Panc1 (cell line): ENCODE data around the gene ANKRD13A. TPM values are rescaled to one million over a fixed set of nuclear protein-coding genes. Genes with fewer than 3 reads are reported as not detected.
"Not testable (repeated sequence)": the region's sequence is repeated elsewhere in the genome, so short reads cannot be mapped to it uniquely, and the experiment has no call there.

Experiments used
- ATAC-seq: fragments of 200-7000 bp; cut with Tn5 transposase; 2 replicates; pipeline ENCODE4 v1.9.1; 2020; ENCODE audit warnings: mild to moderate bottlenecking, moderate library complexity
- BruUV-seq: library from RNA; stranded (reverse); fragments of 400-500 nt; replicated peaks from 2 replicates; lab custom pipeline; 2021; lab: Mats Ljungman, UMichigan
- CTCF ChIA-PET: fragments of 300-600 bp; sonication (Branson Sonifier 250); formaldehyde crosslinking; loops from one replicate; lab custom pipeline; 2022; ENCODE audit warnings: antibody characterized with exemption; lab: Charles Lee
- POLR2A ChIA-PET: fragments of 300-600 bp; sonication (Branson Sonifier 250); formaldehyde crosslinking; loops from one replicate; lab custom pipeline; 2022; ENCODE audit warnings: antibody characterized with exemption; lab: Charles Lee
- DNase-seq: peaks from one replicate; pipeline ENCODE4 v3.0.0-alpha.2; 2010; ENCODE audit warnings: low read depth, low spot score
- H3K27ac ChIP-seq: 2 replicates; pipeline ENCODE4 v1.5.1; 2011; ENCODE audit warnings: mild to moderate bottlenecking, low read length, inconsistent platforms
- H3K27me3 ChIP-seq: fragments of 200-500 bp; sonication (Bioruptor generic); 2 replicates; pipeline ENCODE4 v1.6.0; 2014; ENCODE audit warnings: low read length, inconsistent platforms; ENCODE audit not compliant: control insufficient read depth, insufficient read depth
- H3K36me3 ChIP-seq: fragments of 200-500 bp; sonication (Bioruptor generic); 2 replicates; pipeline ENCODE4 v1.5.1; 2014; ENCODE audit warnings: inconsistent platforms, mild to moderate bottlenecking, low read length, moderate library complexity; ENCODE audit not compliant: control insufficient read depth, insufficient read depth
- H3K4me1 ChIP-seq: 2 replicates; pipeline ENCODE4 v1.5.1; 2011; ENCODE audit warnings: inconsistent platforms, mild to moderate bottlenecking, low read length, moderate library complexity; ENCODE audit not compliant: control insufficient read depth, insufficient read depth
- H3K4me3 ChIP-seq, 2 experiments: 2 replicates each; pipeline ENCODE4 v1.5.1; 2011 to 2012; ENCODE audit warnings: low read depth in 2 of 2, low read length in 2 of 2, mild to moderate bottlenecking in 2 of 2, inconsistent platforms in 1 of 2, moderate library complexity in 1 of 2
- H3K9me3 ChIP-seq: fragments of 200-500 bp; sonication (Bioruptor generic); 2 replicates; pipeline ENCODE4 v1.5.1; 2014; ENCODE audit warnings: low read depth, mild to moderate bottlenecking, inconsistent platforms, low read length, moderate library complexity; ENCODE audit not compliant: control insufficient read depth, insufficient read depth
- POLR2AphosphoS5 ChIP-seq: IDR thresholded peaks from 2 replicates; pipeline ENCODE4 v1.6.1; 2012; ENCODE audit warnings: mild to moderate bottlenecking, low read depth, low read length, moderate library complexity
- SIN3A ChIP-seq: IDR thresholded peaks from 2 replicates; pipeline ENCODE4 v1.6.1; 2012; ENCODE audit warnings: low read depth, mild to moderate bottlenecking, low read length, moderate library complexity, borderline replicate concordance; ENCODE audit not compliant: insufficient read depth
- TCF7L2 ChIP-seq: IDR thresholded peaks from 2 replicates; pipeline ENCODE4 v1.6.1; 2011; ENCODE audit warnings: mild to moderate bottlenecking, low read depth, low read length, inconsistent platforms
- in situ Hi-C: cut with HindIII; loops from 2 replicates; pipeline ENCODE4 v1.10.0; 2016; ENCODE audit warnings: low sequenced_read_pairs, low pct_unique_long_range_greater_than_20kb
- intact Hi-C: fragments of 100-400 bp; cut with micrococcal nuclease; formaldehyde crosslinking; loops from one replicate; pipeline ENCODE4 v1.10.0; 2022; ENCODE audit not compliant: unreplicated experiment
- total RNA-seq: library from RNA; stranded (reverse); gene quantifications from one replicate; pipeline ENCODE4 v1.2.1, GENCODE V29; 2021; ENCODE audit not compliant: unreplicated experiment
- TF ChIP-seq, protein P1 (sequence below), 2 experiments: IDR thresholded peaks; 2 replicates each; pipeline ENCODE4 v1.6.1; 2011 to 2012; ENCODE audit warnings: low read depth in 2 of 2, control low read depth in 1 of 2, low read length in 1 of 2, mild to moderate bottlenecking in 1 of 2, moderate library complexity in 1 of 2; ENCODE audit not compliant: insufficient read depth in 1 of 2
- TF ChIP-seq, protein P2 (sequence below): fragments of 450-650 bp; IDR thresholded peaks from 2 replicates; pipeline ENCODE4 v1.5.1; 2017; ENCODE audit warnings: mild to moderate bottlenecking

Gene ANKRD13A
- total RNA-seq, 1 experiment from 2014 or later = 34.4 TPM

DNA sequence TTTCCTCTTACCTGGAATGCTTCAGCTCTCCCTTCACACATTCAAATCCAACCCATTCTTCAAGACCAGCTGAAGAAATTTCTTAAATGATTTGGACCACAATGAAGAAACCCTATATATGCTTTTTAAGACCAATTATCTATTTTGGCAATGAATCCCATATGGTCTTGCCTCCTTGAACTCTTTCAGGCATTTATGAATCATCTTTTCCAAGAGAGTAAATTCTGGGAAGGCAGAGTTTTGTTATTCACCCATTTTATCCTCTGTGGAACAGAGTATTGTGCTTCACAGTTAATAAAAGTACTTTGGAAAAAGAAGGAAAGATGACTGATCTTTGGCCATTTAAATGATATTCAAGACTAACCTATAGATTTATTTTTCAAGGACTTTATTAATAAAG, 17.0 kb upstream of the ANKRD13A start:
- no peak for ATAC-seq
- no peak for DNase-seq
- intact Hi-C loops = no loop called here
- ChIA-PET POLR2A (no interaction called here), CTCF (no interaction called here)
- in situ Hi-C loops = no loop called here
- Histone ChIP-seq H3K9me3 (no peaks in the 10 kb centered on the region), H3K4me3 (no peak overlapping the region), H3K27ac (no peak overlapping the region), H3K27me3 (no peaks in the 10 kb centered on the region), H3K36me3 (peaks cover 11% of the 10 kb centered on the region; the same call in 1 of the 2 replicates), H3K4me1 (no peaks in the 10 kb centered on the region)
- no peak for TF ChIP-seq SIN3A
- no peak for TF ChIP-seq TCF7L2
- TF ChIP-seq, protein P1, sequence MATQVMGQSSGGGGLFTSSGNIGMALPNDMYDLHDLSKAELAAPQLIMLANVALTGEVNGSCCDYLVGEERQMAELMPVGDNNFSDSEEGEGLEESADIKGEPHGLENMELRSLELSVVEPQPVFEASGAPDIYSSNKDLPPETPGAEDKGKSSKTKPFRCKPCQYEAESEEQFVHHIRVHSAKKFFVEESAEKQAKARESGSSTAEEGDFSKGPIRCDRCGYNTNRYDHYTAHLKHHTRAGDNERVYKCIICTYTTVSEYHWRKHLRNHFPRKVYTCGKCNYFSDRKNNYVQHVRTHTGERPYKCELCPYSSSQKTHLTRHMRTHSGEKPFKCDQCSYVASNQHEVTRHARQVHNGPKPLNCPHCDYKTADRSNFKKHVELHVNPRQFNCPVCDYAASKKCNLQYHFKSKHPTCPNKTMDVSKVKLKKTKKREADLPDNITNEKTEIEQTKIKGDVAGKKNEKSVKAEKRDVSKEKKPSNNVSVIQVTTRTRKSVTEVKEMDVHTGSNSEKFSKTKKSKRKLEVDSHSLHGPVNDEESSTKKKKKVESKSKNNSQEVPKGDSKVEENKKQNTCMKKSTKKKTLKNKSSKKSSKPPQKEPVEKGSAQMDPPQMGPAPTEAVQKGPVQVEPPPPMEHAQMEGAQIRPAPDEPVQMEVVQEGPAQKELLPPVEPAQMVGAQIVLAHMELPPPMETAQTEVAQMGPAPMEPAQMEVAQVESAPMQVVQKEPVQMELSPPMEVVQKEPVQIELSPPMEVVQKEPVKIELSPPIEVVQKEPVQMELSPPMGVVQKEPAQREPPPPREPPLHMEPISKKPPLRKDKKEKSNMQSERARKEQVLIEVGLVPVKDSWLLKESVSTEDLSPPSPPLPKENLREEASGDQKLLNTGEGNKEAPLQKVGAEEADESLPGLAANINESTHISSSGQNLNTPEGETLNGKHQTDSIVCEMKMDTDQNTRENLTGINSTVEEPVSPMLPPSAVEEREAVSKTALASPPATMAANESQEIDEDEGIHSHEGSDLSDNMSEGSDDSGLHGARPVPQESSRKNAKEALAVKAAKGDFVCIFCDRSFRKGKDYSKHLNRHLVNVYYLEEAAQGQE (IDR thresholded peaks at IDR 0.05; ENCODE audit: insufficient read depth in 1 of 2, low read depth in 2 of 2, low read length in 1 of 2) = no peak
- no peak for TF ChIP-seq POLR2AphosphoS5
- TF ChIP-seq, protein P2, sequence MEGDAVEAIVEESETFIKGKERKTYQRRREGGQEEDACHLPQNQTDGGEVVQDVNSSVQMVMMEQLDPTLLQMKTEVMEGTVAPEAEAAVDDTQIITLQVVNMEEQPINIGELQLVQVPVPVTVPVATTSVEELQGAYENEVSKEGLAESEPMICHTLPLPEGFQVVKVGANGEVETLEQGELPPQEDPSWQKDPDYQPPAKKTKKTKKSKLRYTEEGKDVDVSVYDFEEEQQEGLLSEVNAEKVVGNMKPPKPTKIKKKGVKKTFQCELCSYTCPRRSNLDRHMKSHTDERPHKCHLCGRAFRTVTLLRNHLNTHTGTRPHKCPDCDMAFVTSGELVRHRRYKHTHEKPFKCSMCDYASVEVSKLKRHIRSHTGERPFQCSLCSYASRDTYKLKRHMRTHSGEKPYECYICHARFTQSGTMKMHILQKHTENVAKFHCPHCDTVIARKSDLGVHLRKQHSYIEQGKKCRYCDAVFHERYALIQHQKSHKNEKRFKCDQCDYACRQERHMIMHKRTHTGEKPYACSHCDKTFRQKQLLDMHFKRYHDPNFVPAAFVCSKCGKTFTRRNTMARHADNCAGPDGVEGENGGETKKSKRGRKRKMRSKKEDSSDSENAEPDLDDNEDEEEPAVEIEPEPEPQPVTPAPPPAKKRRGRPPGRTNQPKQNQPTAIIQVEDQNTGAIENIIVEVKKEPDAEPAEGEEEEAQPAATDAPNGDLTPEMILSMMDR = no peak
- BruUV-seq = no TSS peak

DNA sequence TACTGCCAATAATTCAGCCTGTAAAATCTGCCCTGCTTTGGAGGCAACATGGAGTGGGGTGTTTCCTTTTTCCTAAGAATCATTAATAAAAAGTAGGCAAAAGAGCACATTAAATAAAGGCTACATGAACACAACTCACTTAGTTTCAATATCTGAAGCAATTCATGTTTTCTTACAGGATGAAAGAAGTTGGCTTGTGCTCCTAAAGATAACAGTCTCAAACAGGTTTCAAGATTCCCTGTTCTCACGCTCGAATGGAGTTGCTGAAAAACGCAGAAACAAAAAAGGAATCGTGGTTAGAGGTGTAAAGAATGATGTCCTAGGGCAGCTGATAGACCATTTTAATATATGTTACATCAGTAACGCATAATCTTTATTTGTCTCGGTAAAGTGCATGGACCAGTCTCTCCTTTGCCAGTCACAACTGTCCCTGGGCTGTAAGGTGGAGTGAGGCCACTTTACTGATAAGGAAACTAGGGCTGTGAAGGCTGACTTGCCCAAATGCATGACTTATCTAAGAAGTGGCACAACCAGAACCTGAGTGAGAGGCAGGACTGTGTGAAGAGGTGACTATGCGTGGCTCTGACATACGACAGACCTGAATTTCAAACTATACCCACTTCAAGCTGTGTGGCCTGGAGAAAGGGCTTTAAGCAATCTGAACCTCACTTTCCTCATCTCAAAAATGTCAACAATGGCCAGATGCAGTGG, 15.6 kb upstream of the ANKRD13A start:
- ATAC-seq = no peak
- POLR2A ChIA-PET = no interaction called here
- no peak for DNase-seq
- H3K36me3 ChIP-seq = peaks cover 11% of the 10 kb centered on the region; the same call in 1 of the 2 replicates
- no peak overlapping the region for H3K27ac ChIP-seq
- H3K27me3 ChIP-seq = no peaks in the 10 kb centered on the region
- H3K4me1 ChIP-seq = no peaks in the 10 kb centered on the region
- no TSS peak for BruUV-seq
- CTCF ChIA-PET = no interaction called here
- intact Hi-C loops (no loop called here), in situ Hi-C loops (no loop called here)
- H3K4me3 ChIP-seq = no peak overlapping the region
- TF ChIP-seq, protein P1 (IDR thresholded peaks at IDR 0.05; ENCODE audit: insufficient read depth in 1 of 2, low read depth in 2 of 2, low read length in 1 of 2) = no peak
- TF ChIP-seq TCF7L2 (no peak), POLR2AphosphoS5 (no peak), SIN3A (no peak)
- TF ChIP-seq, protein P2 = no peak
- no peaks in the 10 kb centered on the region for H3K9me3 ChIP-seq

DNA sequence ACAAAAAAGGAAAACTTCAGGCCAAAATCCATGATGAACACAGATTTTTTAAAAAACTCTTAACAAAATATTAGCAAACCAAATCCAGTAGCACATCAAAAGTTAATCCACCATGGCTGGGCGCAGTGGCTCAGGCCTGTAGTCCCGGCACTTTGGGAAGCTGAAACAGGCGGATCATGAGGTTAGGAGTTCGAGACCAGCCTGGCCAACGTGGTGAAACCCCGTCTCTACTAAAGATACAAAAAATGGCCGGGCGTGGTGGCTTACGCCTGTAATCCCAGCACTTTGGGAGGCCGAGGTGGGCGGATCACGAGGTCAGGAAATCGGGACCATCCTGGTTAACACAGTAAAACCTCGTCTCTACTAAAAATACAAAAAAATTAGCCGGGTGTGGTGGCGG, 13.0 kb upstream of the ANKRD13A start:
- H3K36me3 ChIP-seq, H3K4me3 ChIP-seq, H3K9me3 ChIP-seq, ATAC-seq, H3K27me3 ChIP-seq, CTCF ChIA-PET, H3K27ac ChIP-seq, H3K4me1 ChIP-seq, intact Hi-C loops, POLR2A ChIA-PET, DNase-seq, in situ Hi-C loops, BruUV-seq: not testable (repeated sequence)
